Activated CD8-positive, alpha-beta memory T cell treated with anti-CD3 and anti-CD28 coated beads, Interleukin-2, amount 50 U/mL, for 1 hour (primary cell): ENCODE data around the gene CRYBG1.

Experiments
- DNase-seq: peaks from one replicate; pipeline ENCODE4 v3.0.0-alpha.2; 2020; ENCODE audit errors: extremely low read depth

Gene CRYBG1

GRCh38 chr6:106608080-106608668 is 247.7 kb downstream of the CRYBG1 start:
- no peak for DNase-seq

GRCh38 chr6:106609699-106610098 is 249.2 kb downstream of the CRYBG1 start:
- DNase-seq, result no peak

- no peak for DNase-seq
Observed at GRCh38 chr6:106611030-106611429, 250.5 kb downstream of the CRYBG1 start.

- no peak for DNase-seq
Observed at GRCh38 chr6:106612671-106613416, 252.3 kb downstream of the CRYBG1 start.

- DNase-seq, result no peak
Observed at GRCh38 chr6:106613590-106613989, 253.1 kb downstream of the CRYBG1 start.

- no peak for DNase-seq
Observed at GRCh38 chr6:106614166-106614565, 253.6 kb downstream of the CRYBG1 start.

- no peak for DNase-seq
Observed at GRCh38 chr6:106614592-106615257, 254.2 kb downstream of the CRYBG1 start.

GRCh38 chr6:106617302-106617701 is 256.8 kb downstream of the CRYBG1 start:
- DNase-seq, result no peak

GRCh38 chr6:106617857-106618256 is 257.3 kb downstream of the CRYBG1 start:
- DNase-seq, result no peak

GRCh38 chr6:106618324-106618723 is 257.8 kb downstream of the CRYBG1 start:
- DNase-seq, result no peak

GRCh38 chr6:106619223-106619622 is 258.7 kb downstream of the CRYBG1 start:
- no peak for DNase-seq

GRCh38 chr6:106620931-106621672 is 260.6 kb downstream of the CRYBG1 start:
- no peak for DNase-seq
